Measurements from ENCODE around the gene AP1B1. TPM values are rescaled to one million over a fixed set of nuclear protein-coding genes. Genes with fewer than 3 reads are reported as not detected.

AP1B1 gene
- total RNA-seq, 1 experiment from 2014 or later, result 69.5 TPM

- TF ChIP-seq CTCF (IDR thresholded peaks at IDR 0.05; ENCODE audit: unreplicated experiment), result no peak
- H3K27ac Mint-ChIP-seq (ENCODE audit: low read depth, unreplicated experiment), result no peak overlapping the region
- no TSS peak for BruUV-seq (replicated peaks)
- peak; percentile 61 for DNase-seq (ENCODE audit: unreplicated experiment)
- peaks cover 28% of the 10 kb centered on the region for H3K4me1 Mint-ChIP-seq (ENCODE audit: insufficient read depth, unreplicated experiment)
- intact Hi-C loops (cut with micrococcal nuclease), result no loop called here
- ChIA-PET CTCF (no interaction called here), POLR2A (interaction anchor here (1.0 kb wide), 1 partner anchor 31 kb away, joined by 4 read pairs; no protein-coding TSS in a partner anchor)
- H3K27me3 Mint-ChIP-seq (ENCODE audit: insufficient read depth, unreplicated experiment), result no peaks in the 10 kb centered on the region
- no peak overlapping the region for H3K4me3 Mint-ChIP-seq (ENCODE audit: unreplicated experiment)
- H3K36me3 Mint-ChIP-seq (ENCODE audit: insufficient read depth, unreplicated experiment), result peaks cover 48% of the 10 kb centered on the region
- no peaks in the 10 kb centered on the region for H3K9me3 Mint-ChIP-seq (ENCODE audit: unreplicated experiment)
Measured at GRCh38 chr22:29339381-29340235, 48.8 kb downstream of the AP1B1 start.

- no peaks in the 10 kb centered on the region for H3K27me3 Mint-ChIP-seq (ENCODE audit: insufficient read depth, unreplicated experiment)
- no peak for TF ChIP-seq CTCF (IDR thresholded peaks at IDR 0.05; ENCODE audit: unreplicated experiment)
- ChIA-PET POLR2A (interaction anchor here (0.6 kb wide), 2 partner anchors 29 to 34 kb away, joined by 3 read pairs; no protein-coding TSS in a partner anchor), CTCF (no interaction called here)
- peaks cover 19% of the 10 kb centered on the region for H3K4me1 Mint-ChIP-seq (ENCODE audit: insufficient read depth, unreplicated experiment)
- intact Hi-C loops (cut with micrococcal nuclease), result no loop called here
- no peaks in the 10 kb centered on the region for H3K9me3 Mint-ChIP-seq (ENCODE audit: unreplicated experiment)
- no peak overlapping the region for H3K4me3 Mint-ChIP-seq (ENCODE audit: unreplicated experiment)
- H3K36me3 Mint-ChIP-seq (ENCODE audit: insufficient read depth, unreplicated experiment), result peaks cover 38% of the 10 kb centered on the region
- no peak overlapping the region for H3K27ac Mint-ChIP-seq (ENCODE audit: low read depth, unreplicated experiment)
- DNase-seq (ENCODE audit: unreplicated experiment), result no peak
- BruUV-seq (replicated peaks), result no TSS peak
Measured at GRCh38 chr22:29338398-29338797, 50.0 kb downstream of the AP1B1 start.

GRCh38 chr22:29337631-29338284, 50.6 kb downstream of the AP1B1 start:
- no peaks in the 10 kb centered on the region for H3K9me3 Mint-ChIP-seq (ENCODE audit: unreplicated experiment)
- POLR2A ChIA-PET, result no interaction called here
- H3K4me3 Mint-ChIP-seq (ENCODE audit: unreplicated experiment), result no peak overlapping the region
- CTCF ChIA-PET, result no interaction called here
- BruUV-seq (replicated peaks), result no TSS peak
- peaks cover 16% of the 10 kb centered on the region for H3K4me1 Mint-ChIP-seq (ENCODE audit: insufficient read depth, unreplicated experiment)
- no peaks in the 10 kb centered on the region for H3K27me3 Mint-ChIP-seq (ENCODE audit: insufficient read depth, unreplicated experiment)
- intact Hi-C loops (cut with micrococcal nuclease), result no loop called here
- no peak for DNase-seq (ENCODE audit: unreplicated experiment)
- TF ChIP-seq CTCF (IDR thresholded peaks at IDR 0.05; ENCODE audit: unreplicated experiment), result no peak
- H3K36me3 Mint-ChIP-seq (ENCODE audit: insufficient read depth, unreplicated experiment), result peaks cover 33% of the 10 kb centered on the region
- H3K27ac Mint-ChIP-seq (ENCODE audit: low read depth, unreplicated experiment), result no peak overlapping the region

GRCh38 chr22:29336751-29337490, 51.4 kb downstream of the AP1B1 start:
- H3K9me3 Mint-ChIP-seq (ENCODE audit: unreplicated experiment), result no peaks in the 10 kb centered on the region
- BruUV-seq (replicated peaks), result no TSS peak
- CTCF ChIA-PET, result no interaction called here

More at GRCh38 chr22:29336751-29337490, 51.4 kb downstream of the AP1B1 start:
- Mint-ChIP-seq H3K36me3 (ENCODE audit: insufficient read depth, unreplicated experiment) (peaks cover 31% of the 10 kb centered on the region), H3K4me3 (ENCODE audit: unreplicated experiment) (no peak overlapping the region), H3K4me1 (ENCODE audit: insufficient read depth, unreplicated experiment) (peaks cover 16% of the 10 kb centered on the region), H3K27me3 (ENCODE audit: insufficient read depth, unreplicated experiment) (no peaks in the 10 kb centered on the region), H3K27ac (ENCODE audit: low read depth, unreplicated experiment) (no peak overlapping the region)
- TF ChIP-seq CTCF (IDR thresholded peaks at IDR 0.05; ENCODE audit: unreplicated experiment), result no peak
- POLR2A ChIA-PET, result no interaction called here
- intact Hi-C loops (cut with micrococcal nuclease), result no loop called here
- no peak for DNase-seq (ENCODE audit: unreplicated experiment)

Measured in MCF 10A (cell line).